WTC11 (cell line): Measurements from ENCODE around the gene SLC8A1.

Experiments used
- ATF6 ChIP-seq: sonication (generic); formaldehyde crosslinking; IDR thresholded peaks from 2 replicates; pipeline ENCODE4 v1.8.1; 2023; ENCODE audit warnings: mild to moderate bottlenecking, missing genetic modification reagents
- CREM ChIP-seq: sonication (generic); formaldehyde crosslinking; IDR thresholded peaks from 2 replicates; pipeline ENCODE4 v1.8.1; 2022; ENCODE audit warnings: mild to moderate bottlenecking, missing genetic modification reagents, moderate library complexity
- CTCF ChIP-seq: fragments of 200-600 bp; IDR thresholded peaks from 2 replicates; pipeline ENCODE4 v1.8.0; 2022; ENCODE audit warnings: antibody characterized with exemption
- ZNF138 ChIP-seq: sonication (generic); formaldehyde crosslinking; conservative IDR thresholded peaks from 2 replicates; pipeline ENCODE4 v1.8.1; 2022; ENCODE audit warnings: mild to moderate bottlenecking, moderate library complexity, missing genetic modification reagents

- TF ChIP-seq CTCF (no peak), ATF6 (CRISPR knock-in tag) (no peak), CREM (CRISPR knock-in tag) (no peak), ZNF138 (no peak)
Measured at GRCh38 chr2:40179801-40180200, 272.1 kb downstream of the SLC8A1 start.
